SH-SY5Y (cell line): Measurements from ENCODE around the gene DHX35.

Experiments used
- GATA2 ChIP-seq: IDR thresholded peaks from 2 replicates; pipeline ENCODE4 v1.6.1; 2011; ENCODE audit warnings: mild to moderate bottlenecking, low read depth, low read length
- GATA3 ChIP-seq: IDR thresholded peaks from 2 replicates; pipeline ENCODE4 v1.6.1; 2011; ENCODE audit warnings: low read depth, mild to moderate bottlenecking, low read length, moderate library complexity

DNA sequence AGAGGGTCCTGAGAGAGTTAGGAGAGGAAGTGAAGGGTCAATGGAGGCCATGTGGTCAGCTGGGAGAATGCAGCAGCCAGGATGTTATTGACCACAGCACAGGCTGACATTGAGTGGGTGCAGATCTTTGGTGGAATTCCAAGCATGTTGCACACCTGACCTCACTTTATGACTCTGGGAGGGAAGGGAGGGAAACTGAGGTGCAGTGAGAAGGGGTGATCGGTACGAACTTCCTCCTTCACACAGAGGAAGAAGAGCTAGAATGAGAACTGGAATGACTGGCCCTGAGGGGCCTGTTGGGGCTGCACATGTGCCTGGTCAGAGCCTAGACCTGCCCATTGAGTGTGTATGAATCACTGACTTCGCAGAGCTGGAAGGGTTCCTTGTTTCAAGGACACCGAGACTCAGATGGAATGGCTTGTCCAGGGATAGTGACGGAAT, 26.2 kb upstream of the DHX35 start:
- TF ChIP-seq GATA2: no peak
- no peak for TF ChIP-seq GATA3
